ENCODE measurements around the gene LRFN5.

DNA sequence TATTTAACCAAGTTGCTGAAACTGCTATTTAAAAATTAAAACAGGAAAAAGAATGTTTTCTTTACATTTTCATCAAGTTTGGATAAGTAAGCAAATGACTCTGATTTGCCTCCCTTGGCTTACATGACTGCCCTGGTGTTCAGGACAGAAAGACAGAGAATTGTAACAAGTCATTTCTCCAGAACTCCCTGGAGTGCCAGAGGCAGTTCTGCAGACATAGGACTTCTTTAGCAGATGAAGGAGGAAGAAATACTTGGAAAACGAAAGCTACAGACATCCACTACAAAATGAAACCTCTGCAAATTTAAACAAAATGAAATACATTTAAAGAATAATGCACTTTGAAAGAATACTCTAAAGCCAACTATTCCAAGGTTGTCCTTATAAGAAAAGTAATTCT is 253.9 kb downstream of the LRFN5 start:
- TF ChIP-seq, protein P1, sequence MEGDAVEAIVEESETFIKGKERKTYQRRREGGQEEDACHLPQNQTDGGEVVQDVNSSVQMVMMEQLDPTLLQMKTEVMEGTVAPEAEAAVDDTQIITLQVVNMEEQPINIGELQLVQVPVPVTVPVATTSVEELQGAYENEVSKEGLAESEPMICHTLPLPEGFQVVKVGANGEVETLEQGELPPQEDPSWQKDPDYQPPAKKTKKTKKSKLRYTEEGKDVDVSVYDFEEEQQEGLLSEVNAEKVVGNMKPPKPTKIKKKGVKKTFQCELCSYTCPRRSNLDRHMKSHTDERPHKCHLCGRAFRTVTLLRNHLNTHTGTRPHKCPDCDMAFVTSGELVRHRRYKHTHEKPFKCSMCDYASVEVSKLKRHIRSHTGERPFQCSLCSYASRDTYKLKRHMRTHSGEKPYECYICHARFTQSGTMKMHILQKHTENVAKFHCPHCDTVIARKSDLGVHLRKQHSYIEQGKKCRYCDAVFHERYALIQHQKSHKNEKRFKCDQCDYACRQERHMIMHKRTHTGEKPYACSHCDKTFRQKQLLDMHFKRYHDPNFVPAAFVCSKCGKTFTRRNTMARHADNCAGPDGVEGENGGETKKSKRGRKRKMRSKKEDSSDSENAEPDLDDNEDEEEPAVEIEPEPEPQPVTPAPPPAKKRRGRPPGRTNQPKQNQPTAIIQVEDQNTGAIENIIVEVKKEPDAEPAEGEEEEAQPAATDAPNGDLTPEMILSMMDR (IDR thresholded peaks at IDR 0.05; ENCODE audit: low read depth, low read length, poor library complexity, severe bottlenecking): no peak
- TF ChIP-seq EZH2phosphoT487 (IDR thresholded peaks at IDR 0.05; ENCODE audit: borderline replicate concordance, low read length): no peak
